Osteocyte (in vitro differentiated cells): ENCODE results near the gene PHC3. TPM values are rescaled to one million over a fixed set of nuclear protein-coding genes. Genes with fewer than 3 reads are reported as not detected.

Source experiments
- DNase-seq: peaks from one replicate; pipeline ENCODE4 v3.0.0; 2021; ENCODE audit warnings: mixed read lengths; ENCODE audit not compliant: unreplicated experiment; ENCODE audit errors: extremely low spot score
- H3K27ac Mint-ChIP-seq: one replicate; pipeline ENCODE4 v1.8.0; 2021; ENCODE audit warnings: mild to moderate bottlenecking, mixed read lengths; ENCODE audit not compliant: unreplicated experiment
- H3K27me3 Mint-ChIP-seq: one replicate; pipeline ENCODE4 v1.8.0; 2021; ENCODE audit warnings: mixed read lengths; ENCODE audit not compliant: unreplicated experiment
- H3K36me3 Mint-ChIP-seq: one replicate; pipeline ENCODE4 v1.8.0; 2021; ENCODE audit warnings: mixed read lengths; ENCODE audit not compliant: unreplicated experiment
- H3K4me1 Mint-ChIP-seq: one replicate; pipeline ENCODE4 v1.8.0; 2021; ENCODE audit warnings: mixed read lengths; ENCODE audit not compliant: unreplicated experiment
- H3K4me3 Mint-ChIP-seq: one replicate; pipeline ENCODE4 v1.8.0; 2021; ENCODE audit warnings: mild to moderate bottlenecking, moderate library complexity, mixed read lengths; ENCODE audit not compliant: unreplicated experiment
- H3K9me3 Mint-ChIP-seq: one replicate; pipeline ENCODE4 v1.8.0; 2021; ENCODE audit warnings: mixed read lengths; ENCODE audit not compliant: unreplicated experiment
- total RNA-seq: library from RNA; stranded (reverse); gene quantifications from 2 replicates; pipeline ENCODE4 v1.2.1, GENCODE V29; 2021
- TF ChIP-seq, protein P1 (sequence below): fragments of 200-600 bp; sonication (generic); IDR thresholded peaks from 2 replicates; pipeline ENCODE4 v1.5.0; 2021; ENCODE audit warnings: antibody characterized with exemption, mild to moderate bottlenecking, moderate library complexity

PHC3 gene
- total RNA-seq, 1 donor from 2014 or later: 52.3 TPM

DNA sequence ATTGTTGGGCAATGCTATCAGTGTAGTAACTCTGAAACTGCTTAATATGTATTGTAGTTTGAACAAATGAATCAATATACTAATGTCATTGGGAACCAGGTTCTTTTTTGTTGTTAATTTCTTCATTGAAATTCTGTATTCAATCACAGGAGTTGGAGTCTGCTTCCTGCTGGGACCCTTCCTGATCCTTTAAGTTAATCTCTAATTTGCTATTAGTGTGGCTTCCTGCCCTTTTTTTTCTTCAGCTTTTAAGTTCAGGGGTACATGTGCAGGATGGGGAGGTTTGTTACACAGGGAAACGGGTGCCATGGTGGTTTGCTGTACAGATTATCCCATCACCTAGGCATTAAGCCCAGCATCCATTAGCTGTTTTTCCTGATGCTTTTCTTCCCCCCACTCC lies 122.1 kb downstream of the PHC3 start:
- no peaks in the 10 kb centered on the region for H3K36me3 Mint-ChIP-seq
- H3K27ac Mint-ChIP-seq: no peak overlapping the region
- TF ChIP-seq, protein P1, sequence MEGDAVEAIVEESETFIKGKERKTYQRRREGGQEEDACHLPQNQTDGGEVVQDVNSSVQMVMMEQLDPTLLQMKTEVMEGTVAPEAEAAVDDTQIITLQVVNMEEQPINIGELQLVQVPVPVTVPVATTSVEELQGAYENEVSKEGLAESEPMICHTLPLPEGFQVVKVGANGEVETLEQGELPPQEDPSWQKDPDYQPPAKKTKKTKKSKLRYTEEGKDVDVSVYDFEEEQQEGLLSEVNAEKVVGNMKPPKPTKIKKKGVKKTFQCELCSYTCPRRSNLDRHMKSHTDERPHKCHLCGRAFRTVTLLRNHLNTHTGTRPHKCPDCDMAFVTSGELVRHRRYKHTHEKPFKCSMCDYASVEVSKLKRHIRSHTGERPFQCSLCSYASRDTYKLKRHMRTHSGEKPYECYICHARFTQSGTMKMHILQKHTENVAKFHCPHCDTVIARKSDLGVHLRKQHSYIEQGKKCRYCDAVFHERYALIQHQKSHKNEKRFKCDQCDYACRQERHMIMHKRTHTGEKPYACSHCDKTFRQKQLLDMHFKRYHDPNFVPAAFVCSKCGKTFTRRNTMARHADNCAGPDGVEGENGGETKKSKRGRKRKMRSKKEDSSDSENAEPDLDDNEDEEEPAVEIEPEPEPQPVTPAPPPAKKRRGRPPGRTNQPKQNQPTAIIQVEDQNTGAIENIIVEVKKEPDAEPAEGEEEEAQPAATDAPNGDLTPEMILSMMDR: no peak
- no peaks in the 10 kb centered on the region for H3K4me1 Mint-ChIP-seq
- no peak for DNase-seq
- no peaks in the 10 kb centered on the region for H3K9me3 Mint-ChIP-seq
- no peak overlapping the region for H3K4me3 Mint-ChIP-seq
- H3K27me3 Mint-ChIP-seq: peaks cover 2% of the 10 kb centered on the region

DNA sequence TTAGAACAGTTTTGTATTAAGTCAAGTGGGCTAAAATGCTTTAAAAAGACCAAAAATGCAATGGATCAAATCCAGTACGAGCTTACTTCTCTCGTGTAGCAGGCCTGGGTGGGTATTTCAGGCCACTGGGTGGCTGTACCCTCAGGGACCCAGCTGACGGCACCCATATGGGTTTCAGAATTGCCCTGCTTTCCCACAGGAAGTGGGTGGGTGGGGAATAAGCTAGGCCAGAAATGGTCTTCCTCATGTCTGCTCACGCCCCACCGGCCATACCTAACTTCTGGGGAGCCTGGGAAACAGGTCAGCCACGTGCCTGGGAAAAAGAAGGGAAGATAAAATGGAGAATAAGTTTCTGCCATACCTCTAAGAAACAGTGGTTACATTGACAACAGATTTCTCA lies 123.4 kb downstream of the PHC3 start:
- DNase-seq: no peak
- TF ChIP-seq, protein P1: no peak
- no peak overlapping the region for H3K4me3 Mint-ChIP-seq
- peaks cover 2% of the 10 kb centered on the region for H3K27me3 Mint-ChIP-seq
- H3K4me1 Mint-ChIP-seq: no peaks in the 10 kb centered on the region
- H3K36me3 Mint-ChIP-seq: no peaks in the 10 kb centered on the region
- no peaks in the 10 kb centered on the region for H3K9me3 Mint-ChIP-seq
- H3K27ac Mint-ChIP-seq: no peak overlapping the region

DNA sequence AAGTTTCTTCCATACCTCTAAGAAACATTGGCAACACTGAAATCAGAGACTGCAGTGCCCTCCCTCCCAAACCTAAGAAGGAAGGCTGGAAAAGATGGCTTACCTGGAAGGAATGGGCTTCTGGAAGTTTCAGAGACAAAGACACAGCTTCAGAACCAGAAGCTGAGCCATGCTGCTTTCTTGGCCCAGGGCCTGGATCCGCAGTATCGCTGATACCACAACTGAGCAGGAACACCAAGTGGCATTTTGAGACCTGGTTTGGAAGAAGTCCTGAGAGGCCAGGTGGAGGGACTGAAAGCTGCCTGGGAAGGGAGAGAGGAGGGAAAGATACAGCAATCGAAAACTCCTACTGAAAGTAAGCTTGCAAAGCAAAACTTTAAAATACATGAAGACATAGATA lies 124.0 kb downstream of the PHC3 start:
- no peak overlapping the region for H3K4me3 Mint-ChIP-seq
- H3K36me3 Mint-ChIP-seq: no peaks in the 10 kb centered on the region
- peaks cover 2% of the 10 kb centered on the region for H3K27me3 Mint-ChIP-seq
- H3K27ac Mint-ChIP-seq: no peak overlapping the region
- no peaks in the 10 kb centered on the region for H3K9me3 Mint-ChIP-seq
- TF ChIP-seq, protein P1: no peak
- no peak for DNase-seq
- no peaks in the 10 kb centered on the region for H3K4me1 Mint-ChIP-seq

DNA sequence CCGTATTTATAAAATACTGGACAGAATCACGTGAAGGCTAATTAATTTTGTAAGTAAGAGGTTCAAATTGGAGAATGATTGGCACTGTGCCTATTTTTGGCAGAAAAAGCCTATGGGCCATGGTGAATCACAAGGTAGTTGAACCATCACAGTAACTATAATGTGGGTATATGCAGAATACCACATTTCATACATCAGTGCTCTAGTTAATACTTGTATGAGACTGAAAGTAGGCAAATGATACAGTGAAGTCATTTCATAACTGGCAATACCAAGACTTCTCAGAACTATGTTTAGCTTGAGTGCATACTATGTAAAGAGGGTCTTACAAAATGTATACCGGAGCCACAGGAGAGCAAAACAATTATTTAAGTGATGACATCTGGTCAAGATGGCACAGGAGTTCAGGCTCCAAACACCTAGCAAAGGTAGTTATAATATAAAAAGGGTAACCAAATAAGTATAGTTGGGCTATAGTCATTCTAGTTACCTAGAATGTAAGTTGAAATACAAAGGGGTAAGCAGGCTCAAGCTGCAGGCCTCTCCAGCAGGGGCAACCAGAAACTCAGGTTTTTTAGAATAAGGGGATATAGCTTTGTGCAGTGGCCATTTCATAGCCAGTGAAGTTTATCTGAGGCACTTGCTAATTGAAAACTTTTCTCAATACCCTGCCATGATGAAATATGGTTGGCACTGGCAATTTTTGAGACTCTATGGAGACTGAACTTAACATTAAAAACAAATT lies 124.7 kb downstream of the PHC3 start:
- H3K27ac Mint-ChIP-seq: no peak overlapping the region
- H3K36me3 Mint-ChIP-seq: no peaks in the 10 kb centered on the region
- no peak for DNase-seq
- no peaks in the 10 kb centered on the region for H3K4me1 Mint-ChIP-seq
- peaks cover 2% of the 10 kb centered on the region for H3K27me3 Mint-ChIP-seq
- TF ChIP-seq, protein P1: no peak
- no peaks in the 10 kb centered on the region for H3K9me3 Mint-ChIP-seq
- no peak overlapping the region for H3K4me3 Mint-ChIP-seq

DNA sequence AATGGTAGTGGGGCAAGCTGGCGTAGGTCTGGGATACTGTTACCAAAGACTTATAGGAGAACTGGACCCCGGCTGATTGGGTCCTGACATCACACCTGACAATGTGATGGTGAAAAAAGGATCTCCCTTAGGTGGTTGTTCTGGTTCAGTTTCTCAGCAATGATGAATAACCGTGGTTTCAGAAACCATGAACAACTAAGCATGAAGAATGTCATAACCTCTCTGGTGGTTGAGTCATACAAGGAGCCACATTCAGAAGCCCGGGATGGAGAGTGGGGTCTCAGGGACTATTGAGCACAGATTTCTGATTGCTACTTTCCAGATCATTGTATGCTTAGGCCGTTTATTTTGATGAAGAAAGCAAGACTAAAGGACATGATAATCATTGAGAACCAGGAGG lies 126.3 kb downstream of the PHC3 start:
- Mint-ChIP-seq H3K27me3 (peaks cover 2% of the 10 kb centered on the region), H3K4me3 (no peak overlapping the region), H3K27ac (no peak overlapping the region), H3K9me3 (no peaks in the 10 kb centered on the region), H3K4me1 (no peaks in the 10 kb centered on the region), H3K36me3 (no peaks in the 10 kb centered on the region)
- no peak for DNase-seq
- TF ChIP-seq, protein P1: no peak
